ENCODE results near the gene JSRP1. TPM values are rescaled to one million over a fixed set of nuclear protein-coding genes. Genes with fewer than 3 reads are reported as not detected.

JSRP1 gene
- total and polyA plus RNA-seq, 2 of the 8 experiments (the other 6 are each of a cell fraction or from before 2014, with no cell fraction given) = 0.24 to 0.56 TPM

DNA sequence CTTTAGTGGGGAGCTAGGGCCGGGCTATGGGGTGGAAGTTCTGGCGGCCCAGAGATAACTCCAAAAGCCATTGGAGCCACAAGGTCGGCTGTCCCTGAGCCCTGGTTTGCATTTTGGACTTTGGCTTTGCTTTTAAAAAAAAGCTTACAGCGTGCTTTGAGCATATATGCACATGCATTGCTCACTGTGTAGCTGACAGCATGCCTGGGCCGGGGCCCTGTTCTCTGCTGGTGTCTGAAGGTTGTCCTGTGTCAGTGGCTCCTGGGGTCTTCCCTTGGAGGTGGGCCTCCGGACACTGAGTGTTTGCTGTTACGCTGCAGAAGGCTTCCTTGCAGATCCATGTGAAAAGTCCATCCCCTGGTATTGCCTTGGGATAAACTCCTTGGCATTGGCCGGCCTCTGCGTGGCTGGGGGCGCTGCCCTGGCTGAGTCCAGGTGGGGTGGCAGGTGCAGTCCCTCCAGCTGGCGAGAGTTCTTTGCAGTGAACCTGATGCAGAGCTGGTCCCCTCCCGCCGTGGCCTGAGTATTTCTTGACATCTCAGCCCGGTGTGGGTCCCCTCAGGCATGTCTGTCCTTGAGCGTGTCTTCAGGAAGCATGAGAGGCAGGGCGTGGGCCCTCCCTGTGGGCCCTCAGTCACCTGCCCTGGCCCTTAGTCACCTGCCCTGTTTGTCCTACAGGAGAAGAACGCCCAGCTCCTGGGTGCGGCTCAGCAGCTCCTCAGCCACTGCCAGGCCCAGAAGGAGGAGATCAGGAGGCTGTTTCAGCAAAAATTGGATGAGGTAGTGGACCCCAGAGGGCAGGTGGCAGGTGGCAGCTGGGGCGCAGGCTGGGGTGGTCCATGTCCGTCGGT is 43.1 kb downstream of the JSRP1 start:
- no peak overlapping the region for H3K56ac ChIP-seq (replicated peaks; ENCODE audit: insufficient read length, low read depth, low read length)
- no peak overlapping the region for H3K9ac ChIP-seq (replicated peaks in 1 of 4; ENCODE audit: extremely low read depth in 1 of 4, low read depth in 3 of 4, low read length in 3 of 4)
- H4K91ac ChIP-seq (replicated peaks; ENCODE audit: insufficient read length, low read length) = no peak overlapping the region
- no peaks in the 10 kb centered on the region for H3K4me1 ChIP-seq (replicated peaks in 1 of 4; ENCODE audit: control insufficient read depth in 3 of 4, insufficient read depth in 4 of 4, low read length in 3 of 4)
- H2BK20ac ChIP-seq (ENCODE audit: low read length) = no peak overlapping the region
- no peak overlapping the region for H3K23ac ChIP-seq (ENCODE audit: insufficient read length)
- H3K18ac ChIP-seq (ENCODE audit: extremely low read depth, low read length) = no peak overlapping the region
- no peaks in the 10 kb centered on the region for H3K23me2 ChIP-seq (ENCODE audit: low read depth, low read length)
- no peak overlapping the region for H4K5ac ChIP-seq (ENCODE audit: insufficient read length, low read depth, low read length)
- no peak overlapping the region for H2AK5ac ChIP-seq (ENCODE audit: low read depth, low read length)
- no peak overlapping the region for H3K4me2 ChIP-seq (ENCODE audit: insufficient read depth in 1 of 2, low read depth in 2 of 2, low read length in 2 of 2)
- H3K9me3 ChIP-seq (ENCODE audit: insufficient read depth in 2 of 2, low read depth in 1 of 2, low read length in 1 of 2) = no peaks in the 10 kb centered on the region
- no peak overlapping the region for H3K4me3 ChIP-seq (ENCODE audit: extremely low read depth in 1 of 4, insufficient read depth in 2 of 4, low read depth in 3 of 4, low read length in 4 of 4)
- H3K27me3 ChIP-seq (replicated peaks in 1 of 4; ENCODE audit: control insufficient read depth in 3 of 4, extremely low read depth in 1 of 4, insufficient read depth in 3 of 4, low read length in 3 of 4) = no peaks in the 10 kb centered on the region
- H3K36me3 ChIP-seq (ENCODE audit: control insufficient read depth in 2 of 4, insufficient read depth in 4 of 4, low read length in 3 of 4) = peaks cover 9 to 53% (median 39%) of the 10 kb centered on the region in 4 experiments; a peak in 7 of 8 replicates
- H4K8ac ChIP-seq (ENCODE audit: extremely low read depth, insufficient read depth, low read length) = peak overlapping the region; percentile 25; the same call in 1 of the 2 replicates
- no peaks in the 10 kb centered on the region for H3K79me2 ChIP-seq (ENCODE audit: control insufficient read depth in 1 of 2, insufficient read depth in 2 of 2, low read length in 2 of 2)
- no peak overlapping the region for H2BK12ac ChIP-seq (ENCODE audit: low read depth, low read length)
- H2BK5ac ChIP-seq (ENCODE audit: low read depth, low read length) = no peak overlapping the region; the same call in 1 of the 2 replicates
- H3K14ac ChIP-seq (ENCODE audit: insufficient read length) = no peak overlapping the region
- peaks cover 0 to 16% of the 10 kb centered on the region in 2 experiments for H4K20me1 ChIP-seq (replicated peaks in 1 of 2; ENCODE audit: control insufficient read depth in 1 of 2, insufficient read depth in 2 of 2, low read length in 2 of 2)
- TF ChIP-seq FOSL1 (IDR thresholded peaks at IDR 0.05; ENCODE audit: insufficient read depth, low read depth, low read length) (no peak), ASH2L (IDR thresholded peaks at IDR 0.05; ENCODE audit: low read length) (no peak)
- TF ChIP-seq, protein P1, sequence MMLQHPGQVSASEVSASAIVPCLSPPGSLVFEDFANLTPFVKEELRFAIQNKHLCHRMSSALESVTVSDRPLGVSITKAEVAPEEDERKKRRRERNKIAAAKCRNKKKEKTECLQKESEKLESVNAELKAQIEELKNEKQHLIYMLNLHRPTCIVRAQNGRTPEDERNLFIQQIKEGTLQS (IDR thresholded peaks at IDR 0.05; ENCODE audit: insufficient read depth, low read depth, low read length) = no peak
- no peak for FAIRE-seq
- H2BK15ac ChIP-seq (ENCODE audit: low read length) = no peak overlapping the region
- ChIA-PET CTCF (ENCODE audit: partially characterized antibody) (interaction anchor here (1.1 to 8.1 kb wide), 8 partner anchors 8 to 375 kb away, joined by 3 to 50 read pairs (median 6); no protein-coding TSS in a partner anchor), POLR2A (ENCODE audit: partially characterized antibody) (interaction anchor here (0.6 to 1.4 kb wide), 4 partner anchors 10 to 36 kb away, joined by 3 read pairs; no protein-coding TSS in a partner anchor)
- 92% methylated on average over 21 of the region's 21 CpGs; no CpG with 5 or more reads in 1 of the 2 experiments for WGBS, 2 experiments (ENCODE audit: extremely low coverage in 1 of 2, insufficient coverage in 1 of 2, insufficient read length in 1 of 2, insufficient replicate concordance in 2 of 2, low coverage in 1 of 2, low lambda C conversion rate in 2 of 2, missing lambda C conversion rate in 1 of 2)
- H2AFZ ChIP-seq (ENCODE audit: low read length) = no peak overlapping the region
- H3K79me1 ChIP-seq (ENCODE audit: low read depth, low read length) = no peaks in the 10 kb centered on the region; the same call in 1 of the 2 replicates
- DNase-seq (ENCODE audit: low read depth in 1 of 2, low spot score in 2 of 2) = no peak
- H2BK120ac ChIP-seq (replicated peaks; ENCODE audit: low read depth, low read length) = no peak overlapping the region
- H3K4ac ChIP-seq (replicated peaks; ENCODE audit: insufficient read length, low read depth, low read length) = no peak overlapping the region
- H3K27ac ChIP-seq (ENCODE audit: low read depth, low read length) = no peak overlapping the region
